ENCODE data around the gene LYRM4. TPM values are rescaled to one million over a fixed set of nuclear protein-coding genes. Genes with fewer than 3 reads are reported as not detected.

Gene LYRM4
- total RNA-seq, 1 donor from 2014 or later, result 22.4 TPM

GRCh38 chr6:5128351-5128750 lies 132.4 kb downstream of the LYRM4 start:
- H3K27me3 ChIP-seq (ENCODE audit: low read depth), result no peaks in the 10 kb centered on the region
- H3K9me3 ChIP-seq, result no peaks in the 10 kb centered on the region
- H3K27ac ChIP-seq, result no peak overlapping the region
- TF ChIP-seq, protein P1, sequence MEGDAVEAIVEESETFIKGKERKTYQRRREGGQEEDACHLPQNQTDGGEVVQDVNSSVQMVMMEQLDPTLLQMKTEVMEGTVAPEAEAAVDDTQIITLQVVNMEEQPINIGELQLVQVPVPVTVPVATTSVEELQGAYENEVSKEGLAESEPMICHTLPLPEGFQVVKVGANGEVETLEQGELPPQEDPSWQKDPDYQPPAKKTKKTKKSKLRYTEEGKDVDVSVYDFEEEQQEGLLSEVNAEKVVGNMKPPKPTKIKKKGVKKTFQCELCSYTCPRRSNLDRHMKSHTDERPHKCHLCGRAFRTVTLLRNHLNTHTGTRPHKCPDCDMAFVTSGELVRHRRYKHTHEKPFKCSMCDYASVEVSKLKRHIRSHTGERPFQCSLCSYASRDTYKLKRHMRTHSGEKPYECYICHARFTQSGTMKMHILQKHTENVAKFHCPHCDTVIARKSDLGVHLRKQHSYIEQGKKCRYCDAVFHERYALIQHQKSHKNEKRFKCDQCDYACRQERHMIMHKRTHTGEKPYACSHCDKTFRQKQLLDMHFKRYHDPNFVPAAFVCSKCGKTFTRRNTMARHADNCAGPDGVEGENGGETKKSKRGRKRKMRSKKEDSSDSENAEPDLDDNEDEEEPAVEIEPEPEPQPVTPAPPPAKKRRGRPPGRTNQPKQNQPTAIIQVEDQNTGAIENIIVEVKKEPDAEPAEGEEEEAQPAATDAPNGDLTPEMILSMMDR (IDR thresholded peaks at IDR 0.05), result no peak
- ATAC-seq (no peak), DNase-seq (no peak)
- intact Hi-C loops (cut with DNase I), result no loop called here
- H3K36me3 ChIP-seq, result no peaks in the 10 kb centered on the region
- H3K4me3 ChIP-seq, result no peak overlapping the region
- H3K4me1 ChIP-seq, result no peaks in the 10 kb centered on the region

GRCh38 chr6:5127106-5127687 lies 133.6 kb downstream of the LYRM4 start:
- DNase-seq, result no peak
- intact Hi-C loops (cut with DNase I), result no loop called here
- TF ChIP-seq, protein P1 (IDR thresholded peaks at IDR 0.05), result no peak
- Histone ChIP-seq H3K9me3 (no peaks in the 10 kb centered on the region), H3K4me1 (no peaks in the 10 kb centered on the region), H3K36me3 (no peaks in the 10 kb centered on the region), H3K27ac (no peak overlapping the region), H3K27me3 (ENCODE audit: low read depth) (no peaks in the 10 kb centered on the region), H3K4me3 (no peak overlapping the region)
- ATAC-seq, result no peak

DNA sequence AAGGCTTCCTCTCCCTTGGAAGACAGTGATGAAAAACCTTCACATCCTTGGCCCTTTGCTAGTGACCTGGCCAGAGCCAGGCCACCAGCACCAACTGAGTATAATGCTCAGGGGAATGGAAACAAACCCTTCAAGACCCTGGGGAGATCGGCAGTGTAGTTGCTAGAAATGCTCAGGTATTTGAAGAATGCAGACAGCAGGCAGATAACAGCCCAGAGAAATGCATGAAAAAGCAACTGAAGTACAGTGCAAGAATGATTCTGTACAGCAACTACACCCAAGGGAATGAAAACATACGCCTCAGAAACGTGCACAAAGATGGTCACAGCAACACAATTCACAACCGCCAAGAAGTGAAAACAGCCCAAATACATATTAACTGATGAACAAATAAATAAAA lies 134.5 kb downstream of the LYRM4 start:
- intact Hi-C loops (cut with DNase I), result no loop called here
- no peaks in the 10 kb centered on the region for H3K36me3 ChIP-seq
- TF ChIP-seq, protein P1 (IDR thresholded peaks at IDR 0.05), result no peak
- ATAC-seq (no peak), DNase-seq (no peak)
- no peak overlapping the region for H3K4me3 ChIP-seq
- H3K9me3 ChIP-seq, result no peaks in the 10 kb centered on the region
- H3K4me1 ChIP-seq, result no peaks in the 10 kb centered on the region
- H3K27me3 ChIP-seq (ENCODE audit: low read depth), result no peaks in the 10 kb centered on the region
- no peak overlapping the region for H3K27ac ChIP-seq

DNA sequence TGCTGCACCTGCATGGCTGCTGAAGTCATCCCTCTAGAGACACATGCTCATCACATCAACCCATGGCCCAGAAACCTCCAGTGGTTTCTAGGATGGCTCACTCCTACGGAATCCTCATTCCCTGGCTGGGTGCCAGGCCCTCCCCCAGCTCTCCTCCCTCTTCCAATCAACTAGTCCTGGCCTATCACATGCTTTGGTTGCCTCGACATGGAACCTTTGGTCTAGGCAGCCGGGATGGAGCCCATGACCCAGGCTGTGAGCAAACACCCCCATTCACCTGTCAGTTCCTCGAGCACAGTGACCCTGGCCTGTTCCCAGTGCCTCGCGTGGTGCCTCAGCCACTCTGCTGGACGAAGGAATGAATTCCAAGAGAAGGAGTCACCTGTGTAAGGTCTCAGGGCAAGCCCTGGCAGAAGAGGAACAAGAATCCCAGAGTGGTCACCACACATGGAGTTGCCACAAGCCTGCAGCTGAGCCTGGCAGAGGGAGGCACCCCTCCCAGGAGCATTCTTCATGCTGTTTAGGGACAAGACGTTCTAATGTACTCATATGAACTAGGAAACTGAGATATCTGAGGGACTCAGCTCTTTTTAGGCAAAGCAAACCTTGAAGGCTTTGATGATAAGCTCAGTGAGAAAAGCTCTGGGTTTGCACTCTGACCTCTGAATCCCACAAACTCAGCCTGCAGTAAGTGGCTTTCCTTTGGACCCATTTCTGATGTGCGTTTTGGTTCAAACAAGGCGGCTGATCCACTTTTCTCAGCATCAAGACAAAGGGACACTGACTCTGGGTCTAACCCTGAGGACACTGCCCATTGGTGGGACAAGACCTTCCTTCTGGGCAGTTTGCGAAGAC lies 135.4 kb downstream of the LYRM4 start:
- no peak for DNase-seq
- H3K4me3 ChIP-seq, result no peak overlapping the region
- H3K36me3 ChIP-seq, result no peaks in the 10 kb centered on the region
- intact Hi-C loops (cut with DNase I), result no loop called here
- no peak overlapping the region for H3K27ac ChIP-seq
- no peaks in the 10 kb centered on the region for H3K27me3 ChIP-seq (ENCODE audit: low read depth)
- peak in 1 of 2 donors; percentile 54 for ATAC-seq
- no peaks in the 10 kb centered on the region for H3K4me1 ChIP-seq
- TF ChIP-seq, protein P1 (IDR thresholded peaks at IDR 0.05), result no peak
- no peaks in the 10 kb centered on the region for H3K9me3 ChIP-seq

DNA sequence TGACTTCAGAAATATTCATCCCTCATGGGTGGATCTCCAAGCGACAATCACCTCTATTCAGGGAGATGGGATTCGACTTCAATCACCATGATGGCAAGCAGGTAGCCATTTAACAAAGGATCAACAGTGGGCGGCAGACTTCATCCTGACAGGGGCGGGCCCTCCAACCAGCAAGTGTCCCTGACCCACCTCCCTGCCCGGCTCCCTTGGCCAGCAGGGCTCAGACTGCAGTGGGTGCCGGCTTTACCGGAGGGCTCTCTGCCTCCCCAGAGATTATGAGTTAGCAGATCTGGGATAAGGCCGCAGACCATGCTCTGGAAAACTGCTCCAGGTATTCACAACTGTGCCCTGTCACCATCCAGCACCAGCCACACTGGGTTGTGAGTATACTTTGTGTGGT lies 136.2 kb downstream of the LYRM4 start:
- Histone ChIP-seq H3K27ac (no peak overlapping the region), H3K4me3 (no peak overlapping the region), H3K36me3 (no peaks in the 10 kb centered on the region), H3K27me3 (ENCODE audit: low read depth) (no peaks in the 10 kb centered on the region), H3K9me3 (no peaks in the 10 kb centered on the region), H3K4me1 (no peaks in the 10 kb centered on the region)
- intact Hi-C loops (cut with DNase I), result no loop called here
- TF ChIP-seq, protein P1 (IDR thresholded peaks at IDR 0.05), result no peak
- ATAC-seq (no peak), DNase-seq (no peak)
